A549 (cell line): ENCODE results near the gene MMD. TPM values are rescaled to one million over a fixed set of nuclear protein-coding genes. Genes with fewer than 3 reads are reported as not detected.
A peak's percentile ranks its signal among the peaks of the same experiment; 100 is the strongest.

Source experiments
- ATAC-seq, 2 experiments: fragments of 200-7000 bp in 1 of 2; fragments of >200 bp in 1 of 2; cut with Nextera tagmentation in 1 of 2; cut with Tn5 transposase in 1 of 2; 3 replicates each; pipeline versions ENCODE4 v1.8.0 to v1.9.1; 2018 to 2020; ENCODE audit warnings: mild to moderate bottlenecking in 1 of 2, moderate library complexity in 1 of 2
- CTCF ChIA-PET: fragments of 300-600 bp; sonication (Branson Sonifier 250); formaldehyde crosslinking; extraction: SDS; loops from one replicate; lab custom pipeline; 2021; ENCODE audit warnings: antibody characterized with exemption, inconsistent platforms; lab: Yijun Ruan, JAX
- POLR2A ChIA-PET: fragments of 350-600 bp; formaldehyde crosslinking; extraction: SDS; loops from one replicate; lab custom pipeline; 2021; ENCODE audit warnings: antibody characterized with exemption, inconsistent platforms; lab: Yijun Ruan, JAX
- DNase-seq, 2 experiments: peaks; one replicate each; pipeline versions ENCODE4 v3.0.0 to v3.0.0-alpha.2; 2011 to 2016; ENCODE audit warnings: low read depth in 1 of 2, low spot score in 1 of 2
- FAIRE-seq: peaks from 2 replicates; lab custom pipeline; 2011; peaks lifted over from hg19 to GRCh38; lab: Jason Lieb, UNC
- H3K27ac ChIP-seq, 2 experiments: fragments of >200 bp; sonication (Bioruptor Twin); formaldehyde crosslinking; 3 replicates each; pipeline ENCODE4 v1.5.1; 2016 to 2017
- H3K4me1 ChIP-seq: fragments of >200 bp; sonication (Bioruptor Twin); formaldehyde crosslinking; 3 replicates; pipeline ENCODE4 v1.6.1; 2016
- H3K4me2 ChIP-seq: fragments of >200 bp; sonication (Bioruptor Twin); formaldehyde crosslinking; 3 replicates; pipeline ENCODE4 v1.6.1; 2016
- H3K4me3 ChIP-seq: fragments of >200 bp; sonication (Bioruptor Twin); formaldehyde crosslinking; 3 replicates; pipeline ENCODE4 v1.5.1; 2016
- H3K9me3 ChIP-seq: fragments of >200 bp; sonication (Bioruptor Twin); formaldehyde crosslinking; 3 replicates; pipeline ENCODE4 v1.6.1; 2016
- BHLHE40 ChIP-seq: IDR thresholded peaks from 2 replicates; pipeline ENCODE4 v1.6.1; 2012; ENCODE audit warnings: low read depth, low read length, inconsistent platforms
- CBX8 ChIP-seq: fragments of 200-600 bp; sonication (generic); IDR thresholded peaks from 2 replicates; pipeline ENCODE4 v1.6.1; 2016
- CEBPB ChIP-seq, 2 experiments: fragments of >200 bp in 1 of 2; sonication (Bioruptor Twin) in 1 of 2; formaldehyde crosslinking in 1 of 2; IDR thresholded peaks; 2 replicates each; pipeline ENCODE4 v1.6.1; 2012 to 2016
- CHD2 ChIP-seq: fragments of 150-350 bp; IDR thresholded peaks from 2 replicates; pipeline ENCODE4 v1.6.1; 2014; ENCODE audit warnings: low read length; ENCODE audit not compliant: partially characterized antibody
- EHF ChIP-seq: fragments of 250-450 bp; sonication (Bioruptor Pico); IDR thresholded peaks from 2 replicates; pipeline ENCODE4 v1.5.0; 2020; ENCODE audit warnings: mild to moderate bottlenecking
- EHMT2 ChIP-seq: fragments of 200-600 bp; sonication (generic); IDR thresholded peaks from 2 replicates; pipeline ENCODE4 v1.6.1; 2016; ENCODE audit warnings: antibody characterized with exemption, low read depth, mild to moderate bottlenecking, moderate library complexity
- HEYL ChIP-seq: fragments of 250-450 bp; sonication (Bioruptor Pico); IDR thresholded peaks from 2 replicates; pipeline ENCODE4 v1.8.0; 2021; ENCODE audit warnings: mild to moderate bottlenecking, moderate library complexity
- HOXB13 ChIP-seq: fragments of 250-450 bp; sonication (Bioruptor Pico); IDR thresholded peaks from 2 replicates; pipeline ENCODE4 v1.5.0; 2020; ENCODE audit warnings: low read depth, mild to moderate bottlenecking, moderate library complexity
- JUN ChIP-seq, 2 experiments: fragments of >200 bp; sonication (Bioruptor Twin); formaldehyde crosslinking; IDR thresholded peaks; 2 replicates in 1 of 2; 3 replicates in 1 of 2; pipeline ENCODE4 v1.6.1; 2016 to 2017
- JUNB ChIP-seq: fragments of >200 bp; sonication (Bioruptor Twin); formaldehyde crosslinking; IDR thresholded peaks from 2 replicates; pipeline ENCODE4 v1.6.1; 2016
- MAFK ChIP-seq: fragments of 450-650 bp; IDR thresholded peaks from 2 replicates; pipeline ENCODE4 v1.6.1; 2014; ENCODE audit not compliant: partially characterized antibody
- MYC ChIP-seq: IDR thresholded peaks from 2 replicates; pipeline ENCODE4 v1.6.1; 2012; ENCODE audit warnings: mild to moderate bottlenecking, inconsistent platforms, low read length, improper control_type of control experiment, borderline replicate concordance
- NR3C1 ChIP-seq: fragments of >200 bp; sonication (Bioruptor Twin); formaldehyde crosslinking; IDR thresholded peaks from 3 replicates; pipeline ENCODE4 v1.6.1; 2017
- RAD21 ChIP-seq, 2 experiments: fragments of >200 bp in 1 of 2; sonication (Bioruptor Twin) in 1 of 2; formaldehyde crosslinking in 1 of 2; IDR thresholded peaks in 1 of 2; conservative IDR thresholded peaks in 1 of 2; 2 replicates in 1 of 2; 3 replicates in 1 of 2; pipeline ENCODE4 v1.6.1; 2012 to 2018; ENCODE audit warnings: inconsistent platforms in 1 of 2
- RCOR1 ChIP-seq: fragments of 150-350 bp; IDR thresholded peaks from 2 replicates; pipeline ENCODE4 v1.6.1; 2014; ENCODE audit warnings: antibody characterized with exemption, low read length, low read depth
- RFX5 ChIP-seq: fragments of 450-650 bp; IDR thresholded peaks from 2 replicates; pipeline ENCODE4 v1.7.1; 2014; ENCODE audit warnings: antibody characterized with exemption, mild to moderate bottlenecking, moderate library complexity
- ZNF302 ChIP-seq: fragments of 250-450 bp; sonication (Bioruptor Pico); IDR thresholded peaks from 2 replicates; pipeline ENCODE4 v1.9.0; 2021; ENCODE audit warnings: inconsistent platforms, mild to moderate bottlenecking, moderate library complexity
- WGBS: methylation state at CpG from one replicate; pipeline ENCODE4 v1.1.6; 2017; ENCODE audit errors: missing lambda C conversion rate; 5-methylcytosine and 5-hydroxymethylcytosine counted together
- polyA plus RNA-seq, 4 experiments: library from polyadenylated mRNA; depleted of rRNA in 3 of 4; stranded (reverse); fragments of >200 nt; fragmentation: RNase III in 1 of 4; extraction: RNeasy Plus Mini Kit Qiagen cat#74134 plus additional on column Dnase treatment in 1 of 4; gene quantifications; 2 replicates in 3 of 4; 3 replicates in 1 of 4; pipeline ENCODE4 v1.2.3, GENCODE V29; 2011 to 2017
- TF ChIP-seq, protein P1 (sequence below): fragments of 450-650 bp; IDR thresholded peaks from 2 replicates; pipeline ENCODE4 v1.6.1; 2014; ENCODE audit warnings: antibody characterized with exemption
- TF ChIP-seq, protein P2 (sequence below): fragments of >200 bp; sonication (Bioruptor Twin); formaldehyde crosslinking; IDR thresholded peaks from 3 replicates; pipeline ENCODE4 v1.6.1; 2016
- TF ChIP-seq, protein P3 (sequence below): IDR thresholded peaks from 2 replicates; pipeline ENCODE4 v1.6.1; 2012
- TF ChIP-seq, protein P4 (sequence below): fragments of 250-450 bp; sonication (Bioruptor Pico); IDR thresholded peaks from 2 replicates; pipeline ENCODE4 v1.5.0; 2021; ENCODE audit warnings: mild to moderate bottlenecking, moderate library complexity, borderline replicate concordance

MMD gene
- polyA plus RNA-seq, 2 of the 4 experiments (the other 2 are of a cell fraction) = 22.5 to 54.7 TPM

DNA sequence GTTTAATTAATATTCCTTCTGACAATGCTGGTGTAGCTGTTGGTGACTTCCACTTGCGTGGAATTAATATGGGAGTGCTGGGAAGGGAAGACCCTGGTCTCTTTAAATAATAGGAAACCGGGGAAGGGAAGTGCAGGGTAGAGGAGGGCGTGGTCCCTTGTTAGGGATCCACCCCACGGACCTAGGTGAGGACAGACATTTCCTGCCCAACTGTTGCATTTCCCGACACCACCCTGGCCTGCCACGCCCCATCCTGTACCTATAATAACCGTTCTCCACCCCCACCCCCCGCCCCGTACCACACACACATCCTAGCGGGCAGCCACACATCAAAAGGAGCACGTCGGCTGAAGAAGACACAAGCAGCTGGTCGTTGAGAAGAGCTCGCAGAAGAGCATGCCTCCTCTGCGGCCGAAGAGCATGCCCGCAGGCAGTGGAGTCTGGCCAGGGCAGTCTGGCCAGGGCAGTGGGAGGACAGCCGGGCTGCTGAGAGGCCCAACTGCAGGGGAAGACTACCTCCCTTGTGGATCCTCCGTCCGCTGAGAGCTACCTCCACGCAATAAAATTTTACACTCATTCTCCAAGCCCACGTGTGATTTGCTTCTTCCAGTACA is 36.8 kb upstream of the MMD start:
- Histone ChIP-seq H3K4me2 (peak overlapping the region; percentile 47), H3K4me1 (peaks cover 59% of the 10 kb centered on the region), H3K27ac (peak overlapping the region; percentile 62 to 92; a peak in 5 of 6 replicates), H3K9me3 (no peaks in the 10 kb centered on the region), H3K4me3 (no peak overlapping the region)
- CTCF ChIA-PET = interaction anchor here (0.8 to 2.1 kb wide), 4 partner anchors 21 to 101 kb away, joined by 3 to 9 read pairs (median 4); no protein-coding TSS in a partner anchor
- DNase-seq (no peak), FAIRE-seq (no peak)
- POLR2A ChIA-PET = interaction anchor here (0.8 kb wide), 1 partner anchor 26 kb away, joined by 5 read pairs; no protein-coding TSS in a partner anchor
- TF ChIP-seq RCOR1 = no peak
- no peak for TF ChIP-seq BHLHE40
- TF ChIP-seq CHD2 = no peak
- TF ChIP-seq, protein P1, sequence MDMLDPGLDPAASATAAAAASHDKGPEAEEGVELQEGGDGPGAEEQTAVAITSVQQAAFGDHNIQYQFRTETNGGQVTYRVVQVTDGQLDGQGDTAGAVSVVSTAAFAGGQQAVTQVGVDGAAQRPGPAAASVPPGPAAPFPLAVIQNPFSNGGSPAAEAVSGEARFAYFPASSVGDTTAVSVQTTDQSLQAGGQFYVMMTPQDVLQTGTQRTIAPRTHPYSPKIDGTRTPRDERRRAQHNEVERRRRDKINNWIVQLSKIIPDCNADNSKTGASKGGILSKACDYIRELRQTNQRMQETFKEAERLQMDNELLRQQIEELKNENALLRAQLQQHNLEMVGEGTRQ = no peak
- TF ChIP-seq, all 56 proteins: peak for 0
- WGBS = 89% methylated on average over 22 of the region's 22 CpGs
- ATAC-seq = no peak

DNA sequence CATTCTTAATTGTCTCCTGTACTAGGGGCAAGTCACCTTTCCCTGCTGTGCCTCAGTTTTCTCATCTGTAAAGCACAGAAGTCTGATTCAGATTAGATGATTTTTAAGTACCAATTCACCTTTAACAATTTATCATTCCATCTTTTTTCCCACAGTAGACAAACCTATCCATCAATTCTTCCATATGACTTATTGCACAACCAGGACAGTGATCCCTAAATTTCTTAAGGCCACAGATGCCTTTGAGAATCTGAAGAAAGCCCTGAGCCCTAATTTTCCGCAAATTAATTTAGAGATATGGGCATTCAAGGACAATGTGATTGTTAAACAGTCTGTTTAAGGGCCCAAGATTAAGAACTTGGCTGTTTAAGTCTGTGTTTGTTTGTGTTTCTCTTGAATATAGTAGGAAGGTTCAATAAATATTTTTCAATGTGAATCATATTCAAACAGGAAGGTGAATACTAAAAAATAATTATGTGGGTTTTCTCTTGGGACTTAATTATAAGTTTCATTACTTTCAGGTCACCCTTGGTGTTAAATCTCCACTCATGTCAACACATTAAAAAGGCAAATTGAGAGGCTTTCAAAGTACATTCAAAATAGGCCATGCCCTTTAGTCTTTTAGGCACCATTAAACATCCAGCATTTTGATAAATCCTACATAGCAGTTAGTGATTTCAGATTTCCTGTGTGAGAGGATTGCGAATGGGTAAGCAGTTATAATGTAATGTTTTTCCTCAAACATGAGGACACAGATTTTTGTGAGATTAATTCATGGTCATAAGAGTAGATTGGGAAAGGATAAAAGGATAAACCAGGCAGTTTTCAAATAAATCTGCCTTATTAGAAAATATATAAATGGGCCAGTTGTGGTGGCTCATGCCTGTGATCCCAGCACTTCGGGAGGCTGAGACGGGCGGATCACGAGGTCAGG is 34.9 kb upstream of the MMD start:
- Histone ChIP-seq H3K27ac (peak overlapping the region; percentile 83 to 92), H3K4me2 (peak overlapping the region; percentile 62; the same call in 2 of the 3 replicates), H3K9me3 (no peaks in the 10 kb centered on the region), H3K4me3 (no peak overlapping the region), H3K4me1 (peaks cover 67% of the 10 kb centered on the region)
- DNase-seq (no peak), FAIRE-seq (no peak), ATAC-seq (no peak)
- ChIA-PET CTCF (interaction anchor here (0.7 to 1.6 kb wide), 6 partner anchors 8 to 99 kb away, joined by 3 to 4 read pairs (median 3); partner anchors contain the start of gene MMD), POLR2A (interaction anchor here (0.7 kb wide), 1 partner anchor 10 kb away, joined by 4 read pairs; no protein-coding TSS in a partner anchor)
- TF ChIP-seq HEYL (CRISPR knock-in tag) = peak; percentile 24; the same call in 1 of the 2 replicates
- no peak for TF ChIP-seq RAD21 (conservative IDR thresholded peaks at IDR 0.05 in 1 of 2, IDR thresholded peaks at IDR 0.05 in 1 of 2)
- 0 out of 2 replicates have a peak, but pooled peaks have one; percentile 32 for TF ChIP-seq EHF
- TF ChIP-seq, protein P2, sequence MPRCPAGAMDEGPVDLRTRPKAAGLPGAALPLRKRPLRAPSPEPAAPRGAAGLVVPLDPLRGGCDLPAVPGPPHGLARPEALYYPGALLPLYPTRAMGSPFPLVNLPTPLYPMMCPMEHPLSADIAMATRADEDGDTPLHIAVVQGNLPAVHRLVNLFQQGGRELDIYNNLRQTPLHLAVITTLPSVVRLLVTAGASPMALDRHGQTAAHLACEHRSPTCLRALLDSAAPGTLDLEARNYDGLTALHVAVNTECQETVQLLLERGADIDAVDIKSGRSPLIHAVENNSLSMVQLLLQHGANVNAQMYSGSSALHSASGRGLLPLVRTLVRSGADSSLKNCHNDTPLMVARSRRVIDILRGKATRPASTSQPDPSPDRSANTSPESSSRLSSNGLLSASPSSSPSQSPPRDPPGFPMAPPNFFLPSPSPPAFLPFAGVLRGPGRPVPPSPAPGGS = no peak
- no peak for TF ChIP-seq HOXB13 (CRISPR knock-in tag)
- peak; percentile 52 to 75; a peak in 3 of 4 replicates for TF ChIP-seq CEBPB (IDR thresholded peaks at IDR 0.05)
- 92% methylated on average over 6 of the region's 6 CpGs for WGBS

DNA sequence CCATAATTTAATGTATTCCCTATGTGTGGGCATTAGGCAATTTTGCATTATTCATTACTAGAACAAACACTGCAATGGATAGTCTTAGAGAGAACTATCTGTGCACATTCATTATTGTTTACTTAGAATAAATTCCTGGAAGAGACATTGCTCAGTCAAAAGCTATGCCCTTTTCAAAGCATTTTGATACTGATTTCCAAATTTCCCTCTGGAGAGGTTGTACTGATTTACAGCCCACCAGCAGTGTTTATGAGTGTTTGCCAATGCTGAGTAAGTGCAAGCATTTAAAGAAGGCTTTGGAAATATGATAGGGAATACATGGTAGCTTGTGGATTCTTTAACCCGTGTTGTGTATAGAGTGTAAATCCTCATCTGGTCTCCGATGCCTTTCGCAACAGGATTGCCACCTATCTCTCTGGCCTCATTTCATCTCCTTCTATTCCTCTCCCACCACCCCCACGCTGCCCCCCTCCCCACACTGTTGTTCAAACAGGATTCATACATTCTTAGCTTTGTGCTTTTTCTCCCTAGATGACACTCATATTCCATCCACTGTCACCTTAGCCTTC is 33.4 kb upstream of the MMD start:
- H3K27ac ChIP-seq = peak overlapping the region; percentile 83 to 92
- peak overlapping the region; percentile 73 for H3K4me2 ChIP-seq
- ATAC-seq = peak; percentile 91 to 92
- ChIA-PET POLR2A (interaction anchor here (0.7 to 2.3 kb wide), 6 partner anchors 9 to 41 kb away, joined by 3 to 48 read pairs (median 6); no protein-coding TSS in a partner anchor), CTCF (interaction anchor here (0.8 to 2.1 kb wide), 8 partner anchors 10 to 98 kb away, joined by 3 to 9 read pairs (median 4); no protein-coding TSS in a partner anchor)
- H3K4me1 ChIP-seq = peaks cover 83% of the 10 kb centered on the region
- DNase-seq = peak; percentile 75 to 99
- no peak overlapping the region for H3K4me3 ChIP-seq
- FAIRE-seq = peak; percentile 99
- WGBS = under 1% methylated on average over 4 of the region's 4 CpGs
- H3K9me3 ChIP-seq = no peaks in the 10 kb centered on the region
- TF ChIP-seq, protein P2 = peak; percentile 100
- TF ChIP-seq RFX5 (no peak), EHMT2 (no peak), NR3C1 (peak; percentile 68; the same call in 1 of the 3 replicates), RAD21 (conservative IDR thresholded peaks at IDR 0.05 in 1 of 2, IDR thresholded peaks at IDR 0.05 in 1 of 2) (peak; percentile 39 to 79), MYC (peak; percentile 50; the same call in 1 of the 2 replicates), CBX8 (no peak), JUN (IDR thresholded peaks at IDR 0.05) (peak; percentile 100), MAFK (peak; percentile 69), ZNF302 (CRISPR knock-in tag) (no peak), HEYL (CRISPR knock-in tag) (no peak), JUNB (peak; percentile 100)
- TF ChIP-seq, protein P3, sequence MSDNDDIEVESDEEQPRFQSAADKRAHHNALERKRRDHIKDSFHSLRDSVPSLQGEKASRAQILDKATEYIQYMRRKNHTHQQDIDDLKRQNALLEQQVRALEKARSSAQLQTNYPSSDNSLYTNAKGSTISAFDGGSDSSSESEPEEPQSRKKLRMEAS = peak; percentile 93
- TF ChIP-seq, protein P4, sequence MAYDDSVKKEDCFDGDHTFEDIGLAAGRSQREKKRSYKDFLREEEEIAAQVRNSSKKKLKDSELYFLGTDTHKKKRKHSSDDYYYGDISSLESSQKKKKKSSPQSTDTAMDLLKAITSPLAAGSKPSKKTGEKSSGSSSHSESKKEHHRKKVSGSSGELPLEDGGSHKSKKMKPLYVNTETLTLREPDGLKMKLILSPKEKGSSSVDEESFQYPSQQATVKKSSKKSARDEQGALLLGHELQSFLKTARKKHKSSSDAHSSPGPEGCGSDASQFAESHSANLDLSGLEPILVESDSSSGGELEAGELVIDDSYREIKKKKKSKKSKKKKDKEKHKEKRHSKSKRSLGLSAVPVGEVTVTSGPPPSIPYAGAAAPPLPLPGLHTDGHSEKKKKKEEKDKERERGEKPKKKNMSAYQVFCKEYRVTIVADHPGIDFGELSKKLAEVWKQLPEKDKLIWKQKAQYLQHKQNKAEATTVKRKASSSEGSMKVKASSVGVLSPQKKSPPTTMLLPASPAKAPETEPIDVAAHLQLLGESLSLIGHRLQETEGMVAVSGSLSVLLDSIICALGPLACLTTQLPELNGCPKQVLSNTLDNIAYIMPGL (CRISPR knock-in tag) = no peak
